Measurements from ENCODE around the gene ZNRD2. TPM values are rescaled to one million over a fixed set of nuclear protein-coding genes. Genes with fewer than 3 reads are reported as not detected.

Gene ZNRD2
- total and polyA plus RNA-seq, 2 donors from 2014 or later: 32.0 to 60.4 TPM

DNA sequence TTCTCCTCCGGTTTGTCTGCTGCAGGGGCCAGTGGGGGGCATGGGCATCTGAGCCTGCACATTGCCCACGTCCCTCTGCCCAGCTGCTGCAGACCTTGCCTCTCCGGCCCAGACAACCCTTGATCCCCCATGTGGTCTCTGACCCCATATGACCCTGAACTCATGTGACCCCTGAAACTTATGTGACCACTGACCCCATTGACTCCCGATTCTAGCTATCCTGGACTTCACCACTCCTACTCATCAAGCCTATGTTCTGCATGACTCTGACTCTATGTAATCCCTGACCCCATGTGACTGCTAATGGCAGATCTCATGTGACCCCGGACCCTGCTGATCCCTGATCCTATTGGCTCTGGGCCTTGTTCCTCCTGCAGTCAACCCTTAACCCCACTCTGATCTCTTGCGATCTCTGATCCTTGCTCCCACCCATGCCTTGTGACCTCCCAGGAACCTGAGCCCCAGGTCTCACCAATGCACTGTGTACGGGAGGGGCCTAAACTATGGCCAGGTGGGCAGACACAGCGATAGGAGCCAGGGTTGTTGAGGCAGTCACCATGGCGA lies 17.8 kb upstream of the ZNRD2 start:
- Histone ChIP-seq H3K27me3 (ENCODE audit: control insufficient read depth, insufficient read depth, low read length) (no peaks in the 10 kb centered on the region), H3K27ac (ENCODE audit: low read depth in 2 of 2, low read length in 2 of 2) (peak overlapping the region in 1 of 2 donors; percentile 79), H3K9me3 (ENCODE audit: control insufficient read depth in 2 of 3, insufficient read depth in 1 of 3, low read length in 3 of 3) (no peaks in the 10 kb centered on the region), H3K4me1 (ENCODE audit: control insufficient read depth in 2 of 3, insufficient read depth in 2 of 3, low read depth in 1 of 3, low read length in 3 of 3) (peaks cover 0 to 38% (median 7%) of the 10 kb centered on the region in 3 donors), H3K9ac (ENCODE audit: low read length in 3 of 3) (no peak overlapping the region), H3K4me3 (ENCODE audit: low read length in 3 of 3) (no peak overlapping the region), H3K36me3 (ENCODE audit: control insufficient read depth in 2 of 3, insufficient read depth in 3 of 3, low read length in 3 of 3) (peaks cover 0 to 2% (median 0%) of the 10 kb centered on the region in 3 donors)
- intact Hi-C loops (cut with DNase I): no loop called here
- TF ChIP-seq, protein P1, sequence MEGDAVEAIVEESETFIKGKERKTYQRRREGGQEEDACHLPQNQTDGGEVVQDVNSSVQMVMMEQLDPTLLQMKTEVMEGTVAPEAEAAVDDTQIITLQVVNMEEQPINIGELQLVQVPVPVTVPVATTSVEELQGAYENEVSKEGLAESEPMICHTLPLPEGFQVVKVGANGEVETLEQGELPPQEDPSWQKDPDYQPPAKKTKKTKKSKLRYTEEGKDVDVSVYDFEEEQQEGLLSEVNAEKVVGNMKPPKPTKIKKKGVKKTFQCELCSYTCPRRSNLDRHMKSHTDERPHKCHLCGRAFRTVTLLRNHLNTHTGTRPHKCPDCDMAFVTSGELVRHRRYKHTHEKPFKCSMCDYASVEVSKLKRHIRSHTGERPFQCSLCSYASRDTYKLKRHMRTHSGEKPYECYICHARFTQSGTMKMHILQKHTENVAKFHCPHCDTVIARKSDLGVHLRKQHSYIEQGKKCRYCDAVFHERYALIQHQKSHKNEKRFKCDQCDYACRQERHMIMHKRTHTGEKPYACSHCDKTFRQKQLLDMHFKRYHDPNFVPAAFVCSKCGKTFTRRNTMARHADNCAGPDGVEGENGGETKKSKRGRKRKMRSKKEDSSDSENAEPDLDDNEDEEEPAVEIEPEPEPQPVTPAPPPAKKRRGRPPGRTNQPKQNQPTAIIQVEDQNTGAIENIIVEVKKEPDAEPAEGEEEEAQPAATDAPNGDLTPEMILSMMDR (IDR thresholded peaks at IDR 0.05; ENCODE audit: borderline replicate concordance, extremely low read depth, insufficient read depth): no peak
- DNase-seq (peak in 1 of 5 donors; percentile 70), FAIRE-seq (no peak)

DNA sequence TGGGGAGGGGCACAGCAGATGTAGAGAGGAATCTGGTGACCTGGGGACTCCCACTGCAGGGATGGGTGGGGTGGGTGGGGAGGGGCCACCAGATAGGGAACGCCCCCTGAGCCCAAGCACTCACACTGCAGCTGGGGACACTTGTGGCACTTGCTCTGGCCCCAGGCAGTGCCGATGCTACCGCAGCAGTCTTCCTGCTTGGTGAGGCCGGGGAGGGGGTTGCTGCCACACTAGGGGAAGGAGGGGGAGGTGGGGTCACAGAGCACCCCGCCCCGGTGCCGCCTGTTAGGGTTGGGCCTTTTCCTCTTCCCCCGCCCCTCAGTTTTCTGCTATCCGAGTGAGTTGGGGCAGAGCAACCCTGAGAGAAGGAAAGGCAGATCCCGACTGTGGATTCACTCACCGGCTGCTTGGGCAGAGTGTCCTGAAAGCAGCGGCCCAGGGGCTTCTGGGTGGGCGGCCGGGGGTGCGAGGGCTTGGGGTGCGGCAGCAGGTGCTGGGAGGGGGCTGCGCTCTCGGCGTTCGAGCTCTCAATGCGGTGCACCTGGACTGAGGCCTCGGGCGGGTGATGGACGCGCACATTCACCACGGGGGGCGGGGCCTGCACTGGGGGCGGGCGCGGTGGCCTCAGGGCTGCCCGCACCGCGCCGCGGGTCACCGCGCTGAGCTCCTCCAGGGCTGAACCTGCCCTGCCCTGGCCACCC lies 16.8 kb upstream of the ZNRD2 start:
- FAIRE-seq (no peak), DNase-seq (peak in 2 of 5 donors; percentile 74 to 77)
- TF ChIP-seq, protein P1 (IDR thresholded peaks at IDR 0.05; ENCODE audit: borderline replicate concordance, extremely low read depth, insufficient read depth): no peak
- Histone ChIP-seq H3K36me3 (ENCODE audit: control insufficient read depth in 2 of 3, insufficient read depth in 3 of 3, low read length in 3 of 3) (peaks cover 0 to 2% (median 0%) of the 10 kb centered on the region in 3 donors), H3K4me3 (ENCODE audit: low read length in 3 of 3) (no peak overlapping the region), H3K9ac (ENCODE audit: low read length in 3 of 3) (no peak overlapping the region), H3K9me3 (ENCODE audit: control insufficient read depth in 2 of 3, insufficient read depth in 1 of 3, low read length in 3 of 3) (no peaks in the 10 kb centered on the region), H3K27ac (ENCODE audit: low read depth in 2 of 2, low read length in 2 of 2) (no peak overlapping the region), H3K4me1 (ENCODE audit: control insufficient read depth in 2 of 3, insufficient read depth in 2 of 3, low read depth in 1 of 3, low read length in 3 of 3) (peaks cover 0 to 38% (median 7%) of the 10 kb centered on the region in 3 donors), H3K27me3 (ENCODE audit: control insufficient read depth, insufficient read depth, low read length) (no peaks in the 10 kb centered on the region)
- intact Hi-C loops (cut with DNase I): no loop called here

DNA sequence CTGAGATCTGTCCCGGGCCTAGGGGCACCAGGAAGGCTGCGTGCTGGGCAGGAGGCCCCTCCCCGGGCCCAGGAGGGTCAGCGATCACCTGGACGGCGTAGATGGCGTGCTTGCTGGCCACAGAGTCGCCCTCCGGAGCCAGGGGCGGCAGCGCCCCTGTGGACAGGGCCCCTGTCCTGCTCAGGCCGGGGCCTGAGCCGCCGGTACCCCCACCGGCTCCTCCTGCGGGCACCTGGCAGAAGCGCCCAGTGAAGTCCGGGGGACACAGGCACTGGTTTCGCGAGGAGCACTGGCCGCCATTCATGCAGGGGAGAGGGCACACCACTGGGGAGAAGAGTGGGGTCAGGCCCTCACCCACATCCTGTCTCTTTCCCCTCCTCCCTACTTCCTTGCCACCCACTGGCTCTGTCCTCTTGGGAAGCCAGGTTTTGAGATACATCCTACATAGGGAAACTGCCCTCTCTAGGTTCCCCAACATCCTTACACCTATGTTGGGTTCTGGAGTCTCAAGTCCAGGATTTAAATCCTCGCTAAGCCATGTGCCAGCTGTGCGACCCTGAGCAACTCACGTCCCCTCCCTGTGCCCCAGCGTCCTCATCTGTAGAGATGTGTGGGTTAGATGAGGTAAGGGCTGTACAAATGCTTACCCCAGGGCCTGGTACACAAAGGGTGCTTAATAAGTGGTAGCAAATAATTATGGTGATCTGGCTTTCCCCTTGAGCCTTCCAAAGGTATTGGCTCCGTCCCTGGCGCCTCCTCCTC lies 16.0 kb upstream of the ZNRD2 start:
- FAIRE-seq (no peak), DNase-seq (no peak)
- Histone ChIP-seq H3K9me3 (ENCODE audit: control insufficient read depth in 2 of 3, insufficient read depth in 1 of 3, low read length in 3 of 3) (no peaks in the 10 kb centered on the region), H3K4me3 (ENCODE audit: low read length in 3 of 3) (no peak overlapping the region), H3K27ac (ENCODE audit: low read depth in 2 of 2, low read length in 2 of 2) (no peak overlapping the region), H3K36me3 (ENCODE audit: control insufficient read depth in 2 of 3, insufficient read depth in 3 of 3, low read length in 3 of 3) (no peaks in the 10 kb centered on the region), H3K9ac (ENCODE audit: low read length in 3 of 3) (no peak overlapping the region), H3K27me3 (ENCODE audit: control insufficient read depth, insufficient read depth, low read length) (no peaks in the 10 kb centered on the region), H3K4me1 (ENCODE audit: control insufficient read depth in 2 of 3, insufficient read depth in 2 of 3, low read depth in 1 of 3, low read length in 3 of 3) (peaks cover 0 to 45% (median 13%) of the 10 kb centered on the region in 3 donors)
- TF ChIP-seq, protein P1 (IDR thresholded peaks at IDR 0.05; ENCODE audit: borderline replicate concordance, extremely low read depth, insufficient read depth): no peak
- intact Hi-C loops (cut with DNase I): no loop called here
